Right renal cortex interstitium (tissue), 3 donors: ENCODE data around the gene FAM177B. TPM values are rescaled to one million over a fixed set of nuclear protein-coding genes. Genes with fewer than 3 reads are reported as not detected.

Source experiments
- DNase-seq, 3 donors: peaks; one replicate each; pipeline ENCODE4 v3.0.0-alpha.2; 2013; ENCODE audit warnings: low read depth in 3 of 3, low spot score in 2 of 3
- polyA plus RNA-seq, 3 donors: library from polyadenylated mRNA; unstranded; fragments of 120-200 nt; gene quantifications; one replicate each; pipeline ENCODE4 v1.2.1, GENCODE V29; 2013; ENCODE audit not compliant: insufficient read length in 3 of 3

Gene FAM177B
- polyA plus RNA-seq = under 1 TPM in 1 of 3 donors, not detected in 2; 0.10 TPM

DNA sequence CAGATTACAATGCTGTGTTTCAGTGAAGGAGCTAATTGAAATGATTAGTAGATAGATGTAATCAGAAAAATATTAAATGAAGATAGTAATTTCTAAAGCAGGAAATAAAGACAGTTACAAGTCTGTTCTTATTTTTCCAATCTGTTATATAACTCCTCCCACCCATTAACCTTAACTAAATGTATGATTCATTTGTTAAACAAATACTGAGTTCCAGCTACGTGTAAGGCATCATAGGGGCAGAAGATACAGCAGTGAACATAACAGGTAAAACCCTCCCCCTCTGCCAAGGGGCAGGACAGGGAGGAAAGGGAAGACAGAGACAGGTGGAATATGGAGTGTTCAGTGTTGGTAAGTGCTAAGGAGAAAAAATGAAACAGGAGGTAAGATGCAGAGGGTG is at the start of gene FAM177B:
FAM177B (plus strand) TSS at position 231 of the 400 bp plus-strand sequence. CDS start 9,344 bp downstream, outside the sequence.
- DNase-seq = no peak

DNA sequence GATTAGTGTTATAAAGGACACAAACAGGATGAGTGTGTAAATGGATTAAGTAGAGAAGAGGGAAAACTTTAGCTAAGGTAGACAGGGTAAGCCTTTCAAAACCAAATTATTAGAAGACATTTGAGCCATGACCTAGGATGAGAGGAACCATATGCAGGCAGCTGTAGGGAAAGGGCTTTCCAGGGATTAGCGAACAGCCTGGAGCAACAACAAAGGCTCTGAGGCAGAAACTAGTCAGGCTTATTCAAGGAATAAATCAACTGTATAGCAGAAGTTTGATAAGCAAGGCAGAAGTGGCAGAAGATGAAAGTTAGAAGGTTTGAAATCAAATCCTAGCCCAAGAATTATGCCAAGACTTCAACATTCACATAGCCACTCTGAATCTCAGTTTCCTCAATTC is 46.0 kb upstream of the FAM177B start:
- DNase-seq = no peak

GRCh38 chr1:222694927-222695326 is 42.1 kb upstream of the FAM177B start:
- no peak for DNase-seq

GRCh38 chr1:222696741-222697140 is 40.3 kb upstream of the FAM177B start:
- DNase-seq = no peak

DNA sequence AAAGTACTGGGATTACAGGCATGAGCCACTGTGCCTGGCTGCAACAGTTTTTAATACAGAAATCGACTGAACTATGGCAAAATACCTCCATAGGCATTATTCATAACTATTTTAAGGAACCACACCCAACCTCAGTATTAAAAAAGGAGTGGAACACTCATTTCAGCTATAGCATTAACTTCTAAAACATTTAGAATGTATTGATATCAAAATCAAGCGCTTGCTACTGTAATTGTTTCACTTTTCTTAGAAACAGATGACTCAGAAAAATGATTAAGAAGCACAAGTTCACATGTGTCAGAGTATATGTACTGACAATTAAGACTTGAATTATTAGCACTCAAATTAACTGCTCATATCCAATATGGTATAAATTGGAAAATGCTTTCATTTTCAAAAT is 39.8 kb upstream of the FAM177B start:
- DNase-seq = no peak

DNA sequence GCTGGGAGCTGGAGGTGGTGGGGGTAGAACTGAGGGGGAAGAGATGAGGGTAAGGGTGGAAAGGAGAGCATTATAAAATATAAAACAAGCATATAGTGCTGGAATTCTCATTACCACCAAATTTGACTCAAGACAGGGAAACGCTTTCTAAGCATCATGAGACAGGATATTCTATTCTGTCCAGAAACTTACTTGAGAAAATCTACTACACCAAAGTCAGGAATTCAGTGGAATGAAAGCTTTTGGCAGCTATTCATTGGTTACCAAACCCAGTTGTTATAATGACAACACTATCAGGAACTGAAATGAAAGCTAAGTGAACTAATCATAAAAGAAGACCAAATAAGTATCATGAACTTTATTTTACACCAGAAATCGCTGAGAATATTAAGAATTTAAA is 39.2 kb upstream of the FAM177B start:
- DNase-seq = no peak

DNA sequence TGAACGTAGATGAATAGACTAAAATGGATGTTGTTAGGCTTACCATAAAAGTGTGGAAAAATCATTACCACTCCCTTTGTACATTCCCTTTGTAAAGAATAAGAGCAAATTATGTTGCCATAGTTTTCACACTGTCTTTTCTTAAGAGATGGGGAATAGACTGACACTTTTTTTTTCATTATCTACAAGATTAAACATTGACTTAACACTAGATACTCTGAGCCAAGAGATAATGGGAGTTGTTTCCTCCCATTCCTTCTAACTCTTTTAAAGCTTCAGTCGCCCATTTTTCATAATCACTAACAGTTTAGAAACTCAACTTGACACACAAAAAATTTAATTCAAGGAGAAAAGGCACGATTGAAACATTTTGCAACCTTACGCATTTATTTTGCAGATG is 34.8 kb upstream of the FAM177B start:
- DNase-seq = no peak

GRCh38 chr1:222704260-222704659 is 32.7 kb upstream of the FAM177B start:
- no peak for DNase-seq

DNA sequence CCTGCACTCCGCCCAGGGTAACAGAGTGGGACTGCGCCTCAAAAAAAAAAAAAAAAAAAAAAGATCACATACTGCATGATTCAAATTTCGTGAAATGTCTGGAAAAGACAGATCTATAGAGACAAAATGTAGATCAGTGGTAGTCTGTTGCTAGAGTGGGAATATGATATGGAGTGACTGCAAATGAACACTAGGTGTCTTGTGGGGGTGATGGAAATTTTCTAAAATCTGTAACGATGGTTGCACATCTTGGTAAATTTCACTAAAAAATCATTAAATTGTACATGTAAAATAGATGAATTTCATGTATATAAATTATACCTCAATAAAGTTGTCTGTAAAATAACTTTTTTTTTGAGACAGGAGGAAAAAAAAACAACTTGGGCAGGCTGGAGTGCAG is 30.2 kb upstream of the FAM177B start:
- DNase-seq = no peak

GRCh38 chr1:222709700-222710153 is 27.3 kb upstream of the FAM177B start:
- no peak for DNase-seq

DNA sequence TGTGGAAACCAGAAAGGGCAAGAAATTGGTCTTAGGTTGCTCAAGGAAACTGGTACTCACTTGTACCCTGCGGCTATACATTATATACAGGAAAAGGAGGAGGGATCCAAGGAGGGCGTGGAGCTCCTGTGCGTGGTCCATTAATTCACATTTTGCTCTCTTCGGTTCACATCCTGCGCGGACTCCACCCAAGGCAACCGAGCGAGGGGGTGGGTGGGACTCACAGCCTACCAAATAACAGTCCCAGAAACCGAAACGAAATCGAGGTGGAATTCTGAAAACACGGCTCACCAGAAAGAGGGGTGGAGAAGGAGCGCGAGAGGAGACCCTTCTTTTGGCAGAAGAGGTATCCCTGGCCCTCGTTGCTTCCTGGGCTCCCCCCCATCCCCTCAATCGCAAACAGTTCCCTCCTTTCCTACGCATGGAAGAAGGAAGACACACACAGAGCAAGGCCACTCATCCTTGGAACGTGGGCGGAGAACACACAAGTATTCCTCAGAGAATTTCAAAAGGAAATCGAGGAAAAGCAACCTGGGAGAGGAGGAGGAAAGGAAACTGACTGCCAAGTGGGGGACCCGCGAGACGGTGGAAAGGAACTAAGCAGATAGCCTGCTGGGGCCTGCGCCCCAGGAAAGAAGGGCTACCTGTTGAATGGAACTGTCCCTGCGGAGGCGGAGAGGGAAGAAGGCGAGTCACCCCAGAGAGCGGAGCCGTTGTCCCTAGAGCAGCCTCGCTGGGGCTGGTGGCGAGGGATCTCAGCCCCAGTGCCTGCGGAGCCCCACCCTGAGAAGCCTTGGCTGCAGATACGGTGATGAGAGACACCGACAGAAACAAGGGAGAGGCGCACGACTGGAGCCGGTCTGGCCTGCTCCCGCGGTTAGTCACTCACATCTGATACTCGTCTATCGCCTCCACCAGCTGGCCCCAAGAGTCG is 25.4 kb upstream of the FAM177B start:
- peak; percentile 25 to 37 (median 27) for DNase-seq

- DNase-seq = peak; percentile 82 to 85 (median 83)
Observed at GRCh38 chr1:222712253-222713090, 24.5 kb upstream of the FAM177B start, which contains the start of the genes AIDA and BROX. Gene AIDA (minus strand): TSS chr1:222712491. CDS start chr1:222712317, 174 bp downstream. Gene BROX (plus strand): TSS chr1:222712564. CDS start chr1:222715700, 3,136 bp downstream.

GRCh38 chr1:222713091-222713961 is 23.7 kb upstream of the FAM177B start:
- peak; percentile 85 to 92 (median 92) for DNase-seq

DNA sequence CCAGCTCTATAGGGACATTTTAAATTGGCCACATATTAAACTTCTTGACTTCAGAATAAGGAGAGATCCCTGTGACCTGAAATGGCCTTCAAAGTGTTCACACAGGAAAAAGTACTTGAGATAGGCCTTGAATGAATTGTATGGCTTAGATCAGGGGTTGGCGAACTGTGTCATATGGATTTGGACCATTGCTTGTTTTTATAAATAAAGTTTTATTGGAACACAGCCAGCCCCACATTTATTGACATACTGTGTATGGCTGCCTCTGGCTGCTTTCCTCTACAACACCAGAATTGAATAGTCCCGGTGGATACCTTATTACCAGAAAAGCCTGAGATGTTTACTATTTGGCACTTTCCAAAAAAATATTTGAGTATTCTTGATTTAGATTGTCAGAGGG is 20.6 kb upstream of the FAM177B start:
- DNase-seq = no peak

- no peak for DNase-seq
Observed at GRCh38 chr1:222728746-222729145, 8.3 kb upstream of the FAM177B start.

DNA sequence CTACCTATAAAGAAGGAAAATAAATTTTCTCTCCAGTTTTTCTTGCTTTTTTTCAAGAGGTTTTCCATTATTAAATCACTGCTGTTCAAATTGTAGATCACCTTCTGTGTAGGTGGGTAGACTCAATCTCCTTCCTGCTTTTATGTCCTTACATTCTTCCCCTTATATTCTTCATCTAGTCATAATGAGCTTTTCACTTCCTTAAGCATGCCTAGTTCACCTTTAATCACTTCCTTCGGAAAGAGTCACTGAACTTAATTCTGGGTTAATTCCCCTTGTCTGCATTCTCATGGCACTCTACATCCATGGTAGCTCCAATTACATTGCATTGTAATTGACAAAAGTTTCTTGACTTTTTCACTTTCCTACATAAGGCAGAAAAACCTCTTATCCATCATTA is 6.1 kb upstream of the FAM177B start:
- DNase-seq = no peak

GRCh38 chr1:222732216-222733159 is 4.5 kb upstream of the FAM177B start:
- DNase-seq = no peak

GRCh38 chr1:222734740-222735139 is 2.3 kb upstream of the FAM177B start:
- no peak for DNase-seq

DNA sequence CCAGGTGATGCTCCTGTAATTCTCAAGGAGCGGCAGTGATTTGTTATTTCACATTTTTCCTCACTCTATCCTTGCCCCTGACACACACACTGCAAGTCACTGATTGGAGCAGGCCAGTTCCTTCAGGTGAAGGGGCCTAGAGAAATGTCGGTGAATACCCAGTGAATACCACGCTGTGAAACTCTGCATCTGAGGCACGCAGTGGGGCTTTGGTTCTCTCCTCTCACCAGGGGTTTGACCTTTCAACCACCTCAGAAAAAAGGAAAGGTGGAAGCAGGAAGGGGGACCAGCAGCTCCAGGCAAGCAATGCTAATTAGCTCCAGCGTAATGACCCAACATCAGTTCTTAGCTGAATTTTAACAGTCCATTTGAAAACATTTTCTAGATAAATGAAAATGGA is 532 bp upstream of the FAM177B start:
- no peak for DNase-seq
